Gastrocnemius medialis (tissue), 4 donors: Measurements from ENCODE around the gene TP53RK.

Experiments
- POLR2A ChIP-seq, 2 donors: fragments of 450-650 bp; IDR thresholded peaks; one replicate each; pipeline ENCODE4 v1.6.1; 2017; ENCODE audit warnings: antibody characterized with exemption in 2 of 2, mild to moderate bottlenecking in 2 of 2, moderate library complexity in 2 of 2
- TF ChIP-seq, protein P1 (sequence below), 5 experiments: fragments of 450-650 bp in 3 of 5; fragments of 200-600 bp in 2 of 5; sonication (generic) in 2 of 5; IDR thresholded peaks in 4 of 5; conservative IDR thresholded peaks in 1 of 5; 1 replicate in 4 of 5; 2 replicates in 1 of 5; pipeline ENCODE4 v1.5.1; 2016 to 2019; ENCODE audit warnings: antibody characterized with exemption in 5 of 5, mild to moderate bottlenecking in 3 of 5, moderate library complexity in 3 of 5

DNA sequence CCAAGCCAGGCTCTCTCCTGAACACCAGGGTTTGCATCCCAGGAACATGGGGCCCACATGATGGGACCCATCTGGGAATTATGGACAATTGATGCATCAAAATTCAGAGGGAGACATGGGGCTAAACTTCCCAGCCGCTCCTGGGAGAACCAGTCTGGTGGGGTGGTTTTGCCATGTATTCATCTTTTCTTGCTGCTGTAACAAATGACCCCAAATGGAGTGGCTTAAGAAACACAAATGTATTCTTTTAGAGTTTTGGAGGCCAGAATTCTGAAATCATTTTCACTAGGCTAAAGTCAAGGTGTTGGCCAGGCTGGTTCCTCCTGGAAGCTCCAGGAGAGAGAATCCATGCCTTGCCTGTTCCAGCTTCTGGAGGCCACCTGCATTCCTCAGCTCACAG is 44.5 kb downstream of the TP53RK start:
- TF ChIP-seq, protein P1, sequence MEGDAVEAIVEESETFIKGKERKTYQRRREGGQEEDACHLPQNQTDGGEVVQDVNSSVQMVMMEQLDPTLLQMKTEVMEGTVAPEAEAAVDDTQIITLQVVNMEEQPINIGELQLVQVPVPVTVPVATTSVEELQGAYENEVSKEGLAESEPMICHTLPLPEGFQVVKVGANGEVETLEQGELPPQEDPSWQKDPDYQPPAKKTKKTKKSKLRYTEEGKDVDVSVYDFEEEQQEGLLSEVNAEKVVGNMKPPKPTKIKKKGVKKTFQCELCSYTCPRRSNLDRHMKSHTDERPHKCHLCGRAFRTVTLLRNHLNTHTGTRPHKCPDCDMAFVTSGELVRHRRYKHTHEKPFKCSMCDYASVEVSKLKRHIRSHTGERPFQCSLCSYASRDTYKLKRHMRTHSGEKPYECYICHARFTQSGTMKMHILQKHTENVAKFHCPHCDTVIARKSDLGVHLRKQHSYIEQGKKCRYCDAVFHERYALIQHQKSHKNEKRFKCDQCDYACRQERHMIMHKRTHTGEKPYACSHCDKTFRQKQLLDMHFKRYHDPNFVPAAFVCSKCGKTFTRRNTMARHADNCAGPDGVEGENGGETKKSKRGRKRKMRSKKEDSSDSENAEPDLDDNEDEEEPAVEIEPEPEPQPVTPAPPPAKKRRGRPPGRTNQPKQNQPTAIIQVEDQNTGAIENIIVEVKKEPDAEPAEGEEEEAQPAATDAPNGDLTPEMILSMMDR (IDR thresholded peaks at IDR 0.05 in 4 of 5, conservative IDR thresholded peaks at IDR 0.05 in 1 of 5), result no peak
- TF ChIP-seq POLR2A (IDR thresholded peaks at IDR 0.05), result no peak
